Measurements from ENCODE around the gene PSMD12. TPM values are rescaled to one million over a fixed set of nuclear protein-coding genes. Genes with fewer than 3 reads are reported as not detected.

Gene PSMD12
- total and polyA plus RNA-seq, 9 of the 15 experiments (the other 6 are each of a cell fraction or from before 2014, with no cell fraction given): 36.6 to 150 (median 65.5) TPM

- TF ChIP-seq KLF13 (tag; IDR thresholded peaks at IDR 0.05; ENCODE audit: borderline replicate concordance, low read depth) (no peak), POU5F1 (IDR thresholded peaks at IDR 0.05; ENCODE audit: borderline replicate concordance, low read depth, low read length, partially characterized antibody) (no peak), CREB5 (CRISPR knock-in tag; IDR thresholded peaks at IDR 0.05) (no peak), MIER1 (IDR thresholded peaks at IDR 0.05; ENCODE audit: low read depth) (no peak), CUX1 (CRISPR knock-in tag; IDR thresholded peaks at IDR 0.05) (no peak), ZNF740 (CRISPR knock-in tag; IDR thresholded peaks at IDR 0.05) (no peak), ZNF740 (tag; IDR thresholded peaks at IDR 0.05) (no peak), THRA (IDR thresholded peaks at IDR 0.05) (no peak), BRCA1 (IDR thresholded peaks at IDR 0.05) (no peak), BRCA1 (CRISPR knock-in tag; IDR thresholded peaks at IDR 0.05) (no peak)
Observed at GRCh38 chr17:67393809-67394397, 27.5 kb upstream of the PSMD12 start (continued).

Measured in K562 (cell line).